ENCODE data around the gene ARHGAP26. TPM values are rescaled to one million over a fixed set of nuclear protein-coding genes. Genes with fewer than 3 reads are reported as not detected.

ARHGAP26 gene
- total RNA-seq, 1 experiment from 2014 or later = 34.5 TPM

DNA sequence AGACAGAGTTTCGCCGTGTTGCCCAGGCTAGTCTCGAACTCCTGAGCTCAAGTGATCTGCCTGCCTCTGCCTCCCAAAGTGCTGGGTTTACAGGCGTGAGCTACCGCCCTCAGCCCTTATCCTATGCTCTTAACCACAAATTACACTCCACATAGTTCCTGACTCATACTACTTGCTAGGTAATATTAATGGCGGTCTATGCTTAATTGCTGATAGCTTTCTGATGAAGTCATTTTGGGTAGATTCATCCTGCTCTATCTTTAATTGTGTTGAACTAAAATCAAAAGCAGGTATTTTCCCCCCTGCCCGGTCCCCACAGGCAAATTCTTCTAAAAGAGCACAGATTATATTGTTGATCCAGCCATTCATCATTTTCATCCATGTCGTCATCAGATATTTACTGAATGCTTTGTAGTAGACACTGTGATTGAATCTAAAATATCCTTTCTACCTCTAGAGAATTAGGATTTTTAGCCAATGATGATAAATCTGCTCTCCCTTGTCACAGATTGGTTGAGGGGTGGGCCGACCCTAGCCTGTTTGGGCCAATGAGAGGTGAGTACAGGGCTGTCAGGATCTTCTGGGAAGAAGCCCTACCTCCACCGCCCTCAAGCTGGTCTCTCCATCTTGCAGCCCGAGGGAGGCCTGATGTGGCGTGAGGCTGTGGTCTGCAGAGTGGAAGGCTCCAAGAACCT is 488.5 kb downstream of the ARHGAP26 start:
- RAD21 ChIA-PET (ENCODE audit: low non-redundant PET in 1 of 2, low total read pairs in 2 of 2, uncharacterized antibody in 2 of 2, unreplicated experiment in 2 of 2) = no interaction called here
- H3K4me3 ChIP-seq (replicated peaks in 1 of 2; ENCODE audit: low read depth in 1 of 2, low read length in 2 of 2) = no peak overlapping the region

More for the DNA sequence above, 488.5 kb downstream of the ARHGAP26 start:
- H3K9ac ChIP-seq (ENCODE audit: low read length) = no peak overlapping the region
- ChIA-PET CTCF (interaction anchor here (0.8 kb wide), 1 partner anchor 153 kb away, joined by 3 read pairs; no protein-coding TSS in a partner anchor), POLR2A (no interaction called here)
- intact Hi-C loops (cut with micrococcal nuclease) = no loop called here
- no peaks in the 10 kb centered on the region for H3K9me3 ChIP-seq (ENCODE audit: control insufficient read depth in 1 of 2, insufficient read depth in 1 of 2, low read depth in 1 of 2, low read length in 2 of 2)
- BruUV-seq (replicated peaks) = no TSS peak
- no peak overlapping the region for H3K27ac ChIP-seq (ENCODE audit: low read depth, low read length)
- H3K79me2 ChIP-seq (ENCODE audit: insufficient read depth, low read length) = no peaks in the 10 kb centered on the region
- H3K36me3 ChIP-seq (ENCODE audit: control insufficient read depth in 1 of 2, insufficient read depth in 2 of 2, low read length in 2 of 2) = no peaks in the 10 kb centered on the region
- H3K9me2 ChIP-seq (ENCODE audit: insufficient read depth) = no peaks in the 10 kb centered on the region
- DNase-seq (ENCODE audit: low read depth, low spot score) = no peak
- H3K4me1 ChIP-seq (ENCODE audit: control insufficient read depth in 1 of 2, insufficient read depth in 2 of 2, low read length in 2 of 2) = peaks cover 0 to 16% of the 10 kb centered on the region in 2 experiments; a peak in 2 of 4 replicates
- H3K27me3 ChIP-seq (ENCODE audit: insufficient read depth, low read length) = no peaks in the 10 kb centered on the region
- no peaks in the 10 kb centered on the region for H4K20me1 ChIP-seq (ENCODE audit: insufficient read depth)
- H2AFZ ChIP-seq (ENCODE audit: low read depth, low read length, poor library complexity, severe bottlenecking) = no peak overlapping the region
- H3K4me2 ChIP-seq (ENCODE audit: low read length) = no peak overlapping the region
- ATAC-seq = no peak
- TF ChIP-seq EZH2 (IDR thresholded peaks at IDR 0.05) = no peak
- TF ChIP-seq, protein P1, sequence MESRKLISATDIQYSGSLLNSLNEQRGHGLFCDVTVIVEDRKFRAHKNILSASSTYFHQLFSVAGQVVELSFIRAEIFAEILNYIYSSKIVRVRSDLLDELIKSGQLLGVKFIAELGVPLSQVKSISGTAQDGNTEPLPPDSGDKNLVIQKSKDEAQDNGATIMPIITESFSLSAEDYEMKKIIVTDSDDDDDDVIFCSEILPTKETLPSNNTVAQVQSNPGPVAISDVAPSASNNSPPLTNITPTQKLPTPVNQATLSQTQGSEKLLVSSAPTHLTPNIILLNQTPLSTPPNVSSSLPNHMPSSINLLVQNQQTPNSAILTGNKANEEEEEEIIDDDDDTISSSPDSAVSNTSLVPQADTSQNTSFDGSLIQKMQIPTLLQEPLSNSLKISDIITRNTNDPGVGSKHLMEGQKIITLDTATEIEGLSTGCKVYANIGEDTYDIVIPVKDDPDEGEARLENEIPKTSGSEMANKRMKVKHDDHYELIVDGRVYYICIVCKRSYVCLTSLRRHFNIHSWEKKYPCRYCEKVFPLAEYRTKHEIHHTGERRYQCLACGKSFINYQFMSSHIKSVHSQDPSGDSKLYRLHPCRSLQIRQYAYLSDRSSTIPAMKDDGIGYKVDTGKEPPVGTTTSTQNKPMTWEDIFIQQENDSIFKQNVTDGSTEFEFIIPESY (IDR thresholded peaks at IDR 0.05; ENCODE audit: extremely low read depth, insufficient replicate concordance, low read length) = no peak
- TF ChIP-seq, protein P2, sequence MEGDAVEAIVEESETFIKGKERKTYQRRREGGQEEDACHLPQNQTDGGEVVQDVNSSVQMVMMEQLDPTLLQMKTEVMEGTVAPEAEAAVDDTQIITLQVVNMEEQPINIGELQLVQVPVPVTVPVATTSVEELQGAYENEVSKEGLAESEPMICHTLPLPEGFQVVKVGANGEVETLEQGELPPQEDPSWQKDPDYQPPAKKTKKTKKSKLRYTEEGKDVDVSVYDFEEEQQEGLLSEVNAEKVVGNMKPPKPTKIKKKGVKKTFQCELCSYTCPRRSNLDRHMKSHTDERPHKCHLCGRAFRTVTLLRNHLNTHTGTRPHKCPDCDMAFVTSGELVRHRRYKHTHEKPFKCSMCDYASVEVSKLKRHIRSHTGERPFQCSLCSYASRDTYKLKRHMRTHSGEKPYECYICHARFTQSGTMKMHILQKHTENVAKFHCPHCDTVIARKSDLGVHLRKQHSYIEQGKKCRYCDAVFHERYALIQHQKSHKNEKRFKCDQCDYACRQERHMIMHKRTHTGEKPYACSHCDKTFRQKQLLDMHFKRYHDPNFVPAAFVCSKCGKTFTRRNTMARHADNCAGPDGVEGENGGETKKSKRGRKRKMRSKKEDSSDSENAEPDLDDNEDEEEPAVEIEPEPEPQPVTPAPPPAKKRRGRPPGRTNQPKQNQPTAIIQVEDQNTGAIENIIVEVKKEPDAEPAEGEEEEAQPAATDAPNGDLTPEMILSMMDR (IDR thresholded peaks at IDR 0.05 in 2 of 3, conservative IDR thresholded peaks at IDR 0.05 in 1 of 3; ENCODE audit: borderline replicate concordance in 1 of 3, insufficient read depth in 1 of 3, low read depth in 2 of 3, low read length in 2 of 3) = no peak
- TF ChIP-seq SIN3A (IDR thresholded peaks at IDR 0.05; ENCODE audit: low read depth) = no peak
- TF ChIP-seq EGR1 (IDR thresholded peaks at IDR 0.05; ENCODE audit: low read depth) = no peak
- no peak for TF ChIP-seq ZFX (IDR thresholded peaks at IDR 0.05)
- TF ChIP-seq ATF3 (IDR thresholded peaks at IDR 0.05) = no peak
- no peak for TF ChIP-seq ZNF274 (IDR thresholded peaks at IDR 0.05; ENCODE audit: low read depth, low read length)
- TF ChIP-seq JUND (IDR thresholded peaks at IDR 0.05) = no peak
- no peak for TF ChIP-seq TCF7L2 (IDR thresholded peaks at IDR 0.05; ENCODE audit: borderline replicate concordance, extremely low read depth, insufficient read depth, insufficient read length)
- no peak for TF ChIP-seq EZH2phosphoT487 (IDR thresholded peaks at IDR 0.05; ENCODE audit: borderline replicate concordance)
- TF ChIP-seq POLR2A (IDR thresholded peaks at IDR 0.05; ENCODE audit: borderline replicate concordance, extremely low read depth, insufficient read depth, insufficient read length) = no peak
- TF ChIP-seq, protein P3, sequence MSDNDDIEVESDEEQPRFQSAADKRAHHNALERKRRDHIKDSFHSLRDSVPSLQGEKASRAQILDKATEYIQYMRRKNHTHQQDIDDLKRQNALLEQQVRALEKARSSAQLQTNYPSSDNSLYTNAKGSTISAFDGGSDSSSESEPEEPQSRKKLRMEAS (IDR thresholded peaks at IDR 0.05) = no peak
- TF ChIP-seq, protein P4, sequence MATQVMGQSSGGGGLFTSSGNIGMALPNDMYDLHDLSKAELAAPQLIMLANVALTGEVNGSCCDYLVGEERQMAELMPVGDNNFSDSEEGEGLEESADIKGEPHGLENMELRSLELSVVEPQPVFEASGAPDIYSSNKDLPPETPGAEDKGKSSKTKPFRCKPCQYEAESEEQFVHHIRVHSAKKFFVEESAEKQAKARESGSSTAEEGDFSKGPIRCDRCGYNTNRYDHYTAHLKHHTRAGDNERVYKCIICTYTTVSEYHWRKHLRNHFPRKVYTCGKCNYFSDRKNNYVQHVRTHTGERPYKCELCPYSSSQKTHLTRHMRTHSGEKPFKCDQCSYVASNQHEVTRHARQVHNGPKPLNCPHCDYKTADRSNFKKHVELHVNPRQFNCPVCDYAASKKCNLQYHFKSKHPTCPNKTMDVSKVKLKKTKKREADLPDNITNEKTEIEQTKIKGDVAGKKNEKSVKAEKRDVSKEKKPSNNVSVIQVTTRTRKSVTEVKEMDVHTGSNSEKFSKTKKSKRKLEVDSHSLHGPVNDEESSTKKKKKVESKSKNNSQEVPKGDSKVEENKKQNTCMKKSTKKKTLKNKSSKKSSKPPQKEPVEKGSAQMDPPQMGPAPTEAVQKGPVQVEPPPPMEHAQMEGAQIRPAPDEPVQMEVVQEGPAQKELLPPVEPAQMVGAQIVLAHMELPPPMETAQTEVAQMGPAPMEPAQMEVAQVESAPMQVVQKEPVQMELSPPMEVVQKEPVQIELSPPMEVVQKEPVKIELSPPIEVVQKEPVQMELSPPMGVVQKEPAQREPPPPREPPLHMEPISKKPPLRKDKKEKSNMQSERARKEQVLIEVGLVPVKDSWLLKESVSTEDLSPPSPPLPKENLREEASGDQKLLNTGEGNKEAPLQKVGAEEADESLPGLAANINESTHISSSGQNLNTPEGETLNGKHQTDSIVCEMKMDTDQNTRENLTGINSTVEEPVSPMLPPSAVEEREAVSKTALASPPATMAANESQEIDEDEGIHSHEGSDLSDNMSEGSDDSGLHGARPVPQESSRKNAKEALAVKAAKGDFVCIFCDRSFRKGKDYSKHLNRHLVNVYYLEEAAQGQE (IDR thresholded peaks at IDR 0.05; ENCODE audit: low read depth) = no peak
- TF ChIP-seq POLR2AphosphoS5 (IDR thresholded peaks at IDR 0.05; ENCODE audit: low read depth, low read length) = no peak
- no peak for TF ChIP-seq RAD21 (IDR thresholded peaks at IDR 0.05; ENCODE audit: low read depth)
- no peak for TF ChIP-seq ELF1 (IDR thresholded peaks at IDR 0.05; ENCODE audit: borderline replicate concordance, low read depth)
- no peak for TF ChIP-seq SP1 (IDR thresholded peaks at IDR 0.05; ENCODE audit: low read depth)
- no peak for TF ChIP-seq SRF (IDR thresholded peaks at IDR 0.05; ENCODE audit: low read depth)
